GM11168 (cell line): ENCODE measurements around the gene NUMA1.

Experiments
- in situ Hi-C: fragments of 300-500 bp; cut with MboI; formaldehyde crosslinking; loops from one replicate; pipeline ENCODE4 v1.12.0; 2022; ENCODE audit warnings: low sequenced_read_pairs; ENCODE audit not compliant: unreplicated experiment

The NUMA1 gene

DNA sequence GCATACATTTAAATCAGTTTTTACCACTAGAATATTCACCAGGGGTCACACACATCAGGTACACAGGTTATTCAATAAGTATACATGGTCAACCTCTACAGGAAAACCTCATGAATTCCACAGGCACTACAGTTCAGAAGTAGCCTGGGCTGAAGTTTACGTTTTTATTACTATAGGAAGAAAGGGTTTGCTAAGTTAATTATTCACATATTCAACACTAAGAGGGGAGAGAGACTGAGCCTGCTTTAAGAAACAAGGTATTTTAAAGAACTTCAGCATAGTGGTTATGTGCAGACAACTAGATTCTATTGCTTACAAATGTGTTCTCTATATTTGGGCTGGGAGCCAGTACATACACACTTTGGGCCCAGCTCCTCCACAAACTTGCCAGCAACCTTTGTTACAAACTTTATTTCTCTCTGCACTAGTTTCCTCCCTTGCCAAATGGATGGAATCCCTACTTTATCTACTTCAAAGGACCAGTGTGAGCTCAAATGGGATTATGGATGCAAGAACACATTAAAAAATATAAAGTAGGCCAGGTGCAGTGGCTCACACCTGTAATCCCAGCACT is 49.8 kb downstream of the NUMA1 start:
- in situ Hi-C loops, result no loop called here

DNA sequence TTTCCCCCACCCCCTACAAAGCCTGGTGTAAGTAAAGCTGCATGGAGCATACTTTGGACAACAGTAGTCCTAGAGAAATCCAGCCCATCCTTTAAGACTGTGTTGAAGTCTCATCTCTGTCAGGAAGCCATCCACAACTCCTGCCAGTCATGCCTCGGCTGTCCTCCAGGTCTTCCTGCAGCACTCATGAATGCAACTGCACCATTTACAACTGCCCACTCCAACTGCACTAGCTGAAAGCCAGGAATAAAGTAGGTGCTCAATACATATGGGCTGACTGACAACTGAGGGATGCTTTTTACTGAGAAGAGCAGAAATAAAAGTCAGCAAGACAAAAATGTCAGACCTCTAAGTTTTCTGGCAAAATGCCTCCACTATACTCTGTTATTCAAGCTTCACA is 54.3 kb downstream of the NUMA1 start:
- in situ Hi-C loops, result loop anchor here (10.0 kb wide), 1 partner anchor 69 kb away; no protein-coding TSS in a partner anchor

- in situ Hi-C loops, result loop anchor here (10.0 kb wide), 1 partner anchor 71 kb away; no protein-coding TSS in a partner anchor
These were observed 56.1 kb downstream of the NUMA1 start for GRCh38 chr11:72024069-72024754.

GRCh38 chr11:72023335-72023734 is 57.0 kb downstream of the NUMA1 start:
- in situ Hi-C loops, result loop anchor here (10.0 kb wide), 1 partner anchor 71 kb away; no protein-coding TSS in a partner anchor

- in situ Hi-C loops, result no loop called here
These were observed 62.2 kb downstream of the NUMA1 start for GRCh38 chr11:72018171-72018570.

DNA sequence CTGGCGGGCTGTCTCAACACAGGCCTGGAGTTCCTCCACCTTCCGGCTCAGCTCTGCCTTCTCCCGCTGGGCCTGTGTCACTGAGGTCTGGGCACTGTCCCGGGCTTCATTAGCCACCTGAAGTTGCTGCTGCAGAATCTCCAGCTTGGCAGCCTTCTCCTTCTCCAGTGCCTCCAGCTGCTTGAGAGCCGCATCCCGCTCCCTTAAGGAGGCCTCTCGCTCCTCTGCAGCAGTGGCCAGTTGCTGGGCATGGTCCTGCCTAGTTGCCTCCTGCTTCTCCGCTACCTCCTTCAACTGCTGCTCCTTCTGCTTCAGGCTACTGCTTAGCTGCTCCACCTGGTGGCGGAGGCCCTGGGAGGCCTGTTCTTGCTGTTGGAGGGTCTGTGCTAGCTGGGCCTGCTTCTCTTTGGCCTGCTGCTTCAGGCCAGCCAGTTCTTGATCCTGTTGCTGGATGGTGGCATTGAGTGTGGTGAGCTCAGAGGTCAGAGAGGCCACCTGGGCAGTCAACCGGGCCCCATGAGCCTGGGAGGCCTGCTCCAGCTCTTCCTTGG is 64.8 kb downstream of the NUMA1 start:
- in situ Hi-C loops, result no loop called here

- in situ Hi-C loops, result no loop called here
These were observed 65.5 kb downstream of the NUMA1 start for GRCh38 chr11:72014761-72015320.

DNA sequence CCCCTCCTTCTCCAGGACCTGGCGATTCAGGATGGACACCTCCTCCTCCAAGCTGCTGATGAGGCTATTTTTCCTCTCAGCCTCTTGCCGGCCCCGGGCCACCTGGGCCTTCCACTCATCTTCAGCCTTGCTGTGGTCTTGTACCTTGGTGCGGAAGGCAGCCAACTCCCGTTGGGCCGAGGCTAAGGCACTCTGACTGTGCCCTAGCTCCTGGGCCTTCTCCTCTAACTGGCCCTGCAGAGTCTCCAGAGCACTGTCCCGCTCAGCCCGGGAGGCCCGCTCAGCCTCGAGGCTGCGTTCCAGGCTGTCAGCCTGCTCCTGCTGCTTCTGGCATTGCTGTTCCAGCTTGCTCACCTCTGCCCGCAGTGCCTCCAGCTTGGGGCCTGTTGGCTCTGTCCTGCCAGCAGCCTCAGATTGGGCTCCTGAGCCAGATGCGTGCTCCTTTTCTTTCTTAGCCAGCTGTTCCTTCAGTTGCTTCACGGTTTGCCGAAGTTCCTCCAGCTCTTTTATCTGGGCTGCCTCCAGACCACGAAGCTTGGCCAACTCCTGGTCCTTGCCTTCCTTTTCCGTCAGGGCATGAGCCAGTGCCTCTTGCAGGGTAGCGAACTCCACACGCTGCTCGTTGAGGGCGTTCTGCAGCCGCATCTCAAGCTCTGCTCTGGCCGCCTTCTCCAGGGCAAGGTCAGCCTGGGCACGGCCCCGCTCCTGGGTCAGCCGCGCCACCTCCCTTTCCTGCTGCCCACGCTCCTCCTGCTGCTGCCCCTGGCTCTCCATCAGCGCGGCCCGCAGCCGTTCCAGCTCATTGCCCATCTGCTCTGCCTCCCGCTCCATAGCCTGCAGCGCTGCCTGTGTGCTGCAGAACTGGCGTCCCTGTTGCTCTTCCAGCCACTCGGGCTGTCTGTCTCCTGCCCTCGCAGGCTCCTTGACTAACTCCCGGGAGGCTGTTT is 66.3 kb downstream of the NUMA1 start:
- in situ Hi-C loops, result no loop called here

DNA sequence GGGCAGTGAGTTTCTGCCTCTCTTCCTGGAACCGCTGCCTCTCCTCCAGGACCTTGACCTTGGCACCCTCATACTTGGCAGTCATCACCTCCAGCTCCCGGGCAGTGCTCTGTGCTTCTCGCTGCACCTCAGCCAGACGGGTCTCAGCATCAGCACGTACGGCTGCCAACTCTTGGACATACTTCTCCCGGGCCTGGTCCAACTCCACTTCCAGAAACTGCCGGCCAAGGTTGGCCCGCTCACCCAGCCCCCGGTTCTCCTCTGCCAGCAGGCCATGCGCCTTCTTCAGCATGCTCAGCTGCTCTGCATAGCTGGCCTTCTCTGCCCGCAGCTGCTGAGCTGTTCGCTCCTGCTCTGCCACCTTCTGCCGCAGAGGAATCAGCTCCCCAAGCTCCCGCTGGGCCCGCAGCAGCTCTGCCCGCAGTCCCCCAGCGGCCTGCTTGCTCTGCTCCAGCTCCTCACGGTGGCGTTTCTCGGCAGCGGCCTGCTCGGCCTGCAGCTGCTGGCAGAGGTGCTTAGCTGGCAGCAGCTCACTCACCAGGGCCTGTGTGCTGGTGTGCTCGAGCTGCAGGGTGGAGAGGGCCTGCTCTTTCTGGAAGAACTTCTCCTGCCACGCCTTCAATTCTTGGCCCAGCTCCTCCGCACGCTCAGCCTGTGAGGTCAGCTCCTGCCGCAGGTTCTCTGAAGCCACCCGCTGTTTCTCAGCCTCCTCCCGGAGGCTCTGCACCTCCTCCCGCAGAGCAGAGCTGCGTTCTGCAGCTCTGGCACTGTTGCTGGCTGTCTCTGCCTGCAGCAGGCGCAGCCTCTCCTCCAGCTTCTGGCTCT is 67.2 kb downstream of the NUMA1 start:
- in situ Hi-C loops, result no loop called here

DNA sequence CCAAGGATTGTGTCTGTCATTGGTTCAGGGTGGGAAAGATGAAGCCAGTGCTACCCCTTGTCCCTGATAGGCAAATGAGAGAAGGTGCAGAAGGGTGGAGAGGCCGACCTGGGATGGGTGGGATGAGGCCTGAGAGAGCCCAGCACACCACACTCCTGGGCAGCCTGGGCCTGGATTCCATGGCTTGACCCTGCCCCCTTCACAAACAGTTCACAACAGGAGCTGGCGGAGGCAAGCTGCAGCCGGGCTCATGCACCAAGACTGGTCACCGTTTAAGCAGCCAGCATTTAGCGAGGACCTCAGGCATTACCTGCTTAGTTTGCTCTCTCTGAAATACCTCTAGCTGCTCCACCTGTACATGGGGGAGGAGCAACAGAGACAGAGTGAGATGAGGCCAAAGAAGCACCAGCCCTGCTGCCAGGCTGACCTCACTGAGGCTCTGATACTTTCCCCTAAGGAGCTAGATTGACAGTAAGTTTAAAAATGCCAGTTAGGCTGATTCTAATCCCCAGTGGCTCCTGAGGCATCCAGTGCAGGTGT is 68.2 kb downstream of the NUMA1 start:
- in situ Hi-C loops, result no loop called here

DNA sequence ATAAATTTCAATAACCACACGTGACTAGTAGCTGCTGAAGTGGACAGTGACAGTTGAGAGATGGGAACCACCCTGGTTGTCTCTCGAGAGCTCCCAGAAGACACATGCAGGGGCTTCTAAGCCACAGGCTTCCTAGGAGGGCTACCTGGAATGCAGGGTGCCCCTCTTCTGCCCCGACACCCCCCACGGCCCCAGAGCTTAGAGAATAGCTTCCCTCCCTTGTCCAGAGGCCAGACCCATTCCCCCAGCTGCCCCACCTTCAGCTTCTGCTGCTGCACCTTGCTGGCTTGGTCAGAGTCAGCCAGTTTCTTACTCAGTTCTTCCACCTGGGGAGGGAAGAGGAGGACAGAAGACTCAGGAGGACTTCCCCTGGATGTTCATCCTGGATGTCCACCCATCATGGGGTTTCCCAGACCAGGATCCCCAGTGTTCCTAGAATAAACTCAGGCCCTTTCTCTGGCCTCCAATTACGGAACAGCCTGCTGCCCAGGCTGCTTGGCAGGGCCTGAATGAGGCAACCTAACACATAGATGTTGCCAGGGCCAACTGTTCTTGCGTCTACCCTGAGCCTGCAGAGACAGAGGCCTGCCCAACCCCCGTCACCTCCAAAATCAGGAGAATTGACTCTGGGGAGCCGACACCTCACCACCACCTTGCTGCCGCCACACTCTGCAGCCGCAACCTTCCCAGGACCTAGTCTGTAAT is 69.7 kb downstream of the NUMA1 start:
- in situ Hi-C loops, result no loop called here

DNA sequence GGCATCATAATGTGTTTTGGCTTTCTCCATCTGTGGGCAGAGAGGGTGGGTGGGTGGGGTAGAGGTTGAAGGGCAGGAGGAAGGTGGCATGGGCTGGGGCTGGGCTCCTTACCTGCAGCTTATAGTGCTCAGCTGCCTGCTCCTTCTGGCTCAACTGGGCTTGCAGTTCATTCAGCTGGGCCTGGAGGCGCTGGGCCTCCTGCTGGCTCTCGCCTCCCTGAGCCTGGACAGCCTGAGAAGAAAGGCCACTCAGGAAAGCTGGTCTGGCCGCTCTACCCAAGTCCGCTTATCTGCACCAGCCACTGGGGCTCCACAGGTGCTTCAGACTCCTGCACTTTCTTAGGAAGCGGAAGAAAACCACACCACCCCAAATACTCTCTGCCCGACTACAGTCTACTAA is 71.2 kb downstream of the NUMA1 start:
- in situ Hi-C loops, result no loop called here

- in situ Hi-C loops, result no loop called here
These were observed 71.6 kb downstream of the NUMA1 start for GRCh38 chr11:72008728-72009127.

DNA sequence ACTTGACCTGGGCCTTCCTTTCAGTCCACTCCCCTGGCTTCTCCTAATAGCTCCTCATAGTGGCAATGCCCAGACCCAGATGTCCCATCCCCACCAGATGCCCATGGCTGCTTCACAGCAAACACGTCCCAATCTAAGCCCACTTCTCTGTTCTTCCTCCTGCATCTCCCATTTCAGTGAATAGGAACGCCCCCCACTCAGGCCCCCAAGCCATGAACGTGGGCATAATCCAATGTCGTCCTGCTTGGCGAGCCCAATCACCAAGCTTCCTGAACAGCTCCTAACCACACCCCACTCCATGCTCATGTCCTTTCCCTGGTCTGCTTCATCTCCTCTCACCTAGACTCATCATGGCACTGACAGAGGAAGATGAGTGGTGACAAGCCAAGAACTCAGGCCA is 72.8 kb downstream of the NUMA1 start:
- in situ Hi-C loops, result no loop called here

DNA sequence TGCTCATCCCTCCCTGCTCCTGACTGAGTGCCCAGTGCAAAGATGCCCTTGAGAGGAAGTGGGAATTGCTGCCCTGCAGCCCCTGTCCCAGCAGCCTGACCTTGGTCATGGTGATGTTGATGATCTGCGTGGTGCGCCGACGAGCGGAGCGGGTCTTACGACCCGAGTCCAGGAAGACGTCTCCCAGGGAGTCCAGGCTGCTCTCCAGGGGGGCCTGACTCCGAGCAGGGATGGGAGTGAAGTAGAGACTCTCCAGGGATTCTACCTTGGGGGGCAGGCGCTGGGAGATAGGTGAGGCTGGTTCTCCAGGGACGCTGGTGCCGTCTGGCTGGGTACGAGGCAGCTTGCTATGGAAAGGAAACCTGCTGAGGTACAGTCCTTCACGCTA is 73.3 kb downstream of the NUMA1 start:
- in situ Hi-C loops, result no loop called here

DNA sequence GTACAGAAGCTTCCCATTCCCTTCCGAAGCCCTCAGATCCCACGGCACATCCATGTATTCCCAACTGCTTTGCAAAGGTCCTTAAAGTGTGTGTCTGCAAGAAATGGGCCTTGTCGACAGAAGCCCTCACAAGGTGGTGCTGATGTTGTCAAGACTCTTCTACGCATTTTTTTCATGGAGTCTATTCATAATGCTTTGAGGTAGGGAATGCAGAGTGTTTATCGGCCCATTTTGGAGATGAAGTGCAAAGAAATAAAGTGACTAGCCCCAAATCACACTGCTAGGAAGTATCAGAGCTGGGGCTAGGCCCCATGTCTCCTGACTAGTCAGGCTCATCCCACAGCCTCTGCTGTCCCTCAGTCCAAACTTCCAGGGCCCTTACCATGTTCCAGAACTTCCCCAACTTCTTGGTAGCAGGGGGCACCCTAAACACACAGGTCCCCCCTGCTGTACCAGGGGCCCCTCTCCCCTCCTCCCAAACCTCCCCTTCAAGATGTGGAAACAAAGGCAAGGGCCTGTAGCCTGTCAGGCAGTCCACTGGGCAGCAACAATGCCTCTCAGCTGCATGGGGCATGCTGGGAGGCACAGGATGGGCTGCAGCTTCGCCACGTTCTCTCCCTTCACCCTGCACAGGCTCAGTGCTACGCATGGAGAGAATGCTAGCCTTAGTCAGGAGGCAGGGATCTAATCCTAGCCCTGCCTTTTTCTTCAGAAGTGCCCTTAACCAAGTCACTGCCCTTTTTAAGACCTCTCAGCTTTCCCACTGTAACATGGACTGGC is 73.8 kb downstream of the NUMA1 start:
- in situ Hi-C loops, result no loop called here

- in situ Hi-C loops, result no loop called here
These were observed 74.7 kb downstream of the NUMA1 start for GRCh38 chr11:72005347-72006260.
